Neural progenitor cell (in vitro differentiated cells): ENCODE data around the gene HSD17B4.
A peak's percentile ranks its signal among the peaks of the same experiment; 100 is the strongest.

Source experiments
- EZH2 ChIP-seq: fragments of 200-600 bp; sonication (generic); IDR thresholded peaks from 2 replicates; pipeline ENCODE4 v1.6.1; 2017; ENCODE audit warnings: antibody characterized with exemption, mild to moderate bottlenecking, moderate library complexity
- EZH2phosphoT487 ChIP-seq: fragments of 200-600 bp; sonication (generic); IDR thresholded peaks from 2 replicates; pipeline ENCODE4 v1.6.1; 2017; ENCODE audit warnings: antibody characterized with exemption
- TF ChIP-seq, protein P1 (sequence below): fragments of 200-600 bp; sonication (generic); IDR thresholded peaks from 2 replicates; pipeline ENCODE4 v1.5.1; 2017; ENCODE audit warnings: antibody characterized with exemption, mild to moderate bottlenecking

DNA sequence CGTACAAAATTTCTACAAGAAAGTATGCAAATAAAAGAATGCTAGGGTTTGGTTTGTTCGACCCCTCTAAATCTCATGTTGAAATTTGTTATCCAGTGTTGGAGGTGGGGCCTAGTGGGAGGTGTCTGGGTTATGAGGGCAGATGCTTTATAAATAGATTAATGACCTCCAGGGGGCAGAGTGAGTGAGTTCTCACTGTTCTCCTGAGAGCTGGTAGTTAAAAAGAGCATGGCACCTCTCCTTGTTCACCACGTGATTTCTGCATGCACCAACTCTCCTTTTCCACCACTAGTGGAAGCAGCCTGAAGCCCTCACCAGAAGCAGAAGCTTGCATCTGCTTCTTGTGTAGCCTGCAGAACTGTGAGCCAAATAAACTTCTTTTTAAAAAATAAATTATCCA, 126.6 kb downstream of the HSD17B4 start:
- TF ChIP-seq, protein P1, sequence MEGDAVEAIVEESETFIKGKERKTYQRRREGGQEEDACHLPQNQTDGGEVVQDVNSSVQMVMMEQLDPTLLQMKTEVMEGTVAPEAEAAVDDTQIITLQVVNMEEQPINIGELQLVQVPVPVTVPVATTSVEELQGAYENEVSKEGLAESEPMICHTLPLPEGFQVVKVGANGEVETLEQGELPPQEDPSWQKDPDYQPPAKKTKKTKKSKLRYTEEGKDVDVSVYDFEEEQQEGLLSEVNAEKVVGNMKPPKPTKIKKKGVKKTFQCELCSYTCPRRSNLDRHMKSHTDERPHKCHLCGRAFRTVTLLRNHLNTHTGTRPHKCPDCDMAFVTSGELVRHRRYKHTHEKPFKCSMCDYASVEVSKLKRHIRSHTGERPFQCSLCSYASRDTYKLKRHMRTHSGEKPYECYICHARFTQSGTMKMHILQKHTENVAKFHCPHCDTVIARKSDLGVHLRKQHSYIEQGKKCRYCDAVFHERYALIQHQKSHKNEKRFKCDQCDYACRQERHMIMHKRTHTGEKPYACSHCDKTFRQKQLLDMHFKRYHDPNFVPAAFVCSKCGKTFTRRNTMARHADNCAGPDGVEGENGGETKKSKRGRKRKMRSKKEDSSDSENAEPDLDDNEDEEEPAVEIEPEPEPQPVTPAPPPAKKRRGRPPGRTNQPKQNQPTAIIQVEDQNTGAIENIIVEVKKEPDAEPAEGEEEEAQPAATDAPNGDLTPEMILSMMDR = peak; percentile 46
- TF ChIP-seq EZH2 = no peak
- no peak for TF ChIP-seq EZH2phosphoT487
